Endothelial cell of umbilical vein (primary cell): ENCODE data around the gene BRD2.

ENCODE experiments used
- CTCF ChIP-seq, 2 donors: IDR thresholded peaks; 1 replicate in 1 of 2; 2 replicates in 1 of 2; pipeline ENCODE4 v1.5.1; 2011; ENCODE audit warnings: low read length in 2 of 2, mild to moderate bottlenecking in 2 of 2, moderate library complexity in 2 of 2, control low read depth in 1 of 2, inconsistent platforms in 1 of 2, low read depth in 1 of 2; ENCODE audit not compliant: insufficient read depth in 1 of 2; ENCODE audit errors: extremely low read depth in 1 of 2
- EZH2 ChIP-seq: IDR thresholded peaks from 2 replicates; pipeline ENCODE4 v1.6.1; 2012; ENCODE audit warnings: borderline replicate concordance, low read depth, mild to moderate bottlenecking, moderate library complexity, low read length, inconsistent platforms; ENCODE audit not compliant: severe bottlenecking
- JUN ChIP-seq: IDR thresholded peaks from 2 replicates; pipeline ENCODE4 v1.6.1; 2011; ENCODE audit warnings: borderline replicate concordance, low read depth; ENCODE audit not compliant: insufficient read length, insufficient read depth
- MAX ChIP-seq: IDR thresholded peaks from 2 replicates; pipeline ENCODE4 v1.6.1; 2011; ENCODE audit not compliant: insufficient read depth, insufficient read length
- MYC ChIP-seq: IDR thresholded peaks from one replicate; pipeline ENCODE4 v1.6.1; 2011; ENCODE audit warnings: mild to moderate bottlenecking, low read depth, low read length
- POLR2A ChIP-seq: IDR thresholded peaks from 2 replicates; pipeline ENCODE4 v1.6.1; 2012; ENCODE audit warnings: low read depth, mild to moderate bottlenecking, control low read depth, low read length
- POLR2AphosphoS5 ChIP-seq: IDR thresholded peaks from 2 replicates; pipeline ENCODE4 v1.6.1; 2012; ENCODE audit warnings: low read depth, mild to moderate bottlenecking, control low read depth, low read length, moderate library complexity; ENCODE audit not compliant: insufficient read depth

- TF ChIP-seq CTCF (IDR thresholded peaks at IDR 0.05; ENCODE audit: extremely low read depth in 1 of 2, insufficient read depth in 1 of 2, low read depth in 1 of 2, low read length in 2 of 2) (no peak), MAX (no peak), POLR2A (no peak), MYC (no peak), EZH2 (no peak), POLR2AphosphoS5 (no peak), JUN (no peak)
Observed at GRCh38 chr6:32938494-32938893, 29.9 kb upstream of the BRD2 start.
